ENCODE measurements around the gene AGAP2.
A peak's percentile ranks its signal among the peaks of the same experiment; 100 is the strongest.

The AGAP2 gene

DNA sequence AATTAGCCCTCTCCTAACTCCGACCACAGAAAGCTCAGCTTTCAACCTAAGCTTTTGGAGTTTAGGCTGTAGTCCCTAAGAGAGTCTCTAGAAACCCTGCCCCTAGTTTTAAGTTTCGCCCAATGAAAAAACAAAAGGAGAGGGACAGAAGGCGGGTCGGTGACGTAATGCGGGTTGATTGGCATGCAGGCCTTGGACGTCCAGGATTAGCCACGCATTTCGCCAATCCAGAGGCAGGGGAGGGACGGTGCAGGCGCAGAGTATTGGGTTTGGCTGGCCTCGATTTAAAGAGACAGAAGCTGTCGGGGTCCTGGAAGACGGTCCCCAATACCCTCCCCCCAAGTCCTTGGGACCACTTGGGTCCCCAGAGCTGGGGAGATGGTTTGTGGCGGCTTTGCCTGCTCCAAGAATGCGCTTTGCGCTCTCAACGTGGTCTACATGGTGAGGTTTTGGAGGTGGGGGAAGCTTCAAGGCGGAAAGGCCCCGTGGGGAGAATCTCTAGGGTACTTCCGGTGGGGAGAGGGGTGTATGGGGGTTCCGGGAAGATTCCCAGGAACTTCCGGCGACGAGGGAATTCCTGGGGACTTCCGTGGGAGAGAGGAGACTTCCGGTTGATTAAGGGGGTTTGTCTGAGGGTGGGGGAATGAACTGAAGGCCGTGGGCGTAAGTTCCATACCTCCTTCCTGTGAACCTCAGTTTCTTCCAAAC, 6.4 kb upstream of the AGAP2 start, which contains the start of gene TSPAN31:
Gene TSPAN31 (plus strand): TSS at position 263 of the 708 bp plus-strand sequence. CDS start 116 bp downstream, at position 379.
- Histone ChIP-seq H3K79me2 (ENCODE audit: insufficient read depth, low read length) (peaks cover 38% of the 10 kb centered on the region), H3K9me3 (ENCODE audit: insufficient read depth, low read depth, low read length) (no peaks in the 10 kb centered on the region), H3K4me3 (ENCODE audit: low read length, poor library complexity, severe bottlenecking) (peak within 1 kb of the TSS; percentile 77), H3K27me3 (ENCODE audit: insufficient read depth, low read length, poor library complexity, severe bottlenecking) (no peaks in the 10 kb centered on the region), H3K9ac (ENCODE audit: low read depth, low read length, poor library complexity, severe bottlenecking) (peak within 1 kb of the TSS; percentile 69), H3K9me2 (replicated peaks; ENCODE audit: low read depth, low read length) (no peaks in the 10 kb centered on the region), H3K4me2 (ENCODE audit: low read depth, low read length, poor library complexity, severe bottlenecking) (peak within 1 kb of the TSS; percentile 72), H3K36me3 (ENCODE audit: insufficient read depth, low read length) (peaks cover 27% of the 10 kb centered on the region), H3K4me1 (ENCODE audit: insufficient read depth, low read length, poor library complexity, severe bottlenecking) (peaks cover 20% of the 10 kb centered on the region), H3F3A (ENCODE audit: low read depth) (no peaks in the 10 kb centered on the region; the same call in 1 of the 2 replicates), H2AFZ (ENCODE audit: low read length) (no peak within 1 kb of the TSS), H4K20me1 (ENCODE audit: insufficient read depth, low read length, poor library complexity, severe bottlenecking) (peaks cover 18% of the 10 kb centered on the region)
- no peak for TF ChIP-seq EZH2phosphoT487 (IDR thresholded peaks at IDR 0.05; ENCODE audit: borderline replicate concordance)
- TF ChIP-seq, protein P1, sequence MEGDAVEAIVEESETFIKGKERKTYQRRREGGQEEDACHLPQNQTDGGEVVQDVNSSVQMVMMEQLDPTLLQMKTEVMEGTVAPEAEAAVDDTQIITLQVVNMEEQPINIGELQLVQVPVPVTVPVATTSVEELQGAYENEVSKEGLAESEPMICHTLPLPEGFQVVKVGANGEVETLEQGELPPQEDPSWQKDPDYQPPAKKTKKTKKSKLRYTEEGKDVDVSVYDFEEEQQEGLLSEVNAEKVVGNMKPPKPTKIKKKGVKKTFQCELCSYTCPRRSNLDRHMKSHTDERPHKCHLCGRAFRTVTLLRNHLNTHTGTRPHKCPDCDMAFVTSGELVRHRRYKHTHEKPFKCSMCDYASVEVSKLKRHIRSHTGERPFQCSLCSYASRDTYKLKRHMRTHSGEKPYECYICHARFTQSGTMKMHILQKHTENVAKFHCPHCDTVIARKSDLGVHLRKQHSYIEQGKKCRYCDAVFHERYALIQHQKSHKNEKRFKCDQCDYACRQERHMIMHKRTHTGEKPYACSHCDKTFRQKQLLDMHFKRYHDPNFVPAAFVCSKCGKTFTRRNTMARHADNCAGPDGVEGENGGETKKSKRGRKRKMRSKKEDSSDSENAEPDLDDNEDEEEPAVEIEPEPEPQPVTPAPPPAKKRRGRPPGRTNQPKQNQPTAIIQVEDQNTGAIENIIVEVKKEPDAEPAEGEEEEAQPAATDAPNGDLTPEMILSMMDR (conservative IDR thresholded peaks at IDR 0.05; ENCODE audit: low read length) = no peak

DNA sequence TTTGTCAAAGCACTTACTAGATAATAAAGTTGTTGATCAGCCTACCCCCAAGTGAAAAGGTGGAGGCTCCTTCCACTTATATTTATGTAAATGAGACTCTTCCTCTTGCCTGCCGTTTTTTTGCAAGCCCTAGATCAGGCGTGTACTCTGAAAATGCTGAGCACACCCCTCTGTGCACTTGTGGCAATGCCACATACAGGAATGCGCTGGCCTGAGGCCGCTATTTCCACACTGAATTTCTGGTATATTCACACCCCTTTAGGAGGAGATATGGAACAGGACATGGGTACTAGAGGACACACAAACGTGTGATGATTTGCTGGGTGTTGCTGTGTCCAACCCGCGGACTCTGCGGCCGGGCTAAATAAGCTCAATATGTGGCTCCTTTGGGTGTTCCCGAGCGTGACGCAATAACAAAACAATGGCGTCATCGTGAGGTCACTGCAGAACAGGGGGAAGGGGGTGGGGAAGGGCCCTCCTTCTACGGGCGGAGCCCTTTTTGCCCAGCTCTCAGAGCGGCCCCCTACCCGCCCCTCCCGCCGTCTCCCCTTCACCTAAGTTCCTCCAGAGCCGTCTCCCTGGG, 5.7 kb upstream of the AGAP2 start:
- Histone ChIP-seq H3K4me1 (ENCODE audit: insufficient read depth, low read length, poor library complexity, severe bottlenecking) (peaks cover 27% of the 10 kb centered on the region), H3K4me2 (ENCODE audit: low read depth, low read length, poor library complexity, severe bottlenecking) (peak overlapping the region; percentile 72), H3F3A (ENCODE audit: low read depth) (no peaks in the 10 kb centered on the region; the same call in 1 of the 2 replicates), H4K20me1 (ENCODE audit: insufficient read depth, low read length, poor library complexity, severe bottlenecking) (peaks cover 22% of the 10 kb centered on the region), H3K27me3 (ENCODE audit: insufficient read depth, low read length, poor library complexity, severe bottlenecking) (no peaks in the 10 kb centered on the region), H3K9me2 (replicated peaks; ENCODE audit: low read depth, low read length) (no peaks in the 10 kb centered on the region), H3K9ac (ENCODE audit: low read depth, low read length, poor library complexity, severe bottlenecking) (peak overlapping the region; percentile 69), H2AFZ (ENCODE audit: low read length) (no peak overlapping the region), H3K79me2 (ENCODE audit: insufficient read depth, low read length) (peaks cover 39% of the 10 kb centered on the region), H3K4me3 (ENCODE audit: low read length, poor library complexity, severe bottlenecking) (peak overlapping the region; percentile 77), H3K36me3 (ENCODE audit: insufficient read depth, low read length) (peaks cover 26% of the 10 kb centered on the region), H3K9me3 (ENCODE audit: insufficient read depth, low read depth, low read length) (no peaks in the 10 kb centered on the region)
- TF ChIP-seq, protein P1 (conservative IDR thresholded peaks at IDR 0.05; ENCODE audit: low read length) = no peak
- TF ChIP-seq EZH2phosphoT487 (IDR thresholded peaks at IDR 0.05; ENCODE audit: borderline replicate concordance) = no peak

DNA sequence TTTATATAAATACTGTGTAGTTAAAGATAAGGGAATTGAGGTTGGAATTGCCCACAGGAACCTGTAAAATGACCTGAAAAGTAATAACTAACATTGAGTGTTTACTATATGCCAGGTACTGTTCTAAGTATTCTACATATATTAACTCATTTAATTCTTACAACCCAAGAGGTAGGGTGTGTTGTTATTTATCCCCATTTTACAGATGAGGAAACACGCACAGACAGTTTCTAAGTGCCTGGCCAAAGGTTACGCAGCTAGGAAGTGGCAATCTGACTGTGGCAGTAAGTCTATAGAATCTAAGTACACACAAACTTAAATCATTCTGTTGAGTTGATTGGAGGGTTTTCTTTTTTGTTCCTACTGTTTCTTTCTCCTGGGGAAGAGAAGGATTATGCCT, 5.2 kb upstream of the AGAP2 start:
- peaks cover 22% of the 10 kb centered on the region for H4K20me1 ChIP-seq (ENCODE audit: insufficient read depth, low read length, poor library complexity, severe bottlenecking)
- no peaks in the 10 kb centered on the region for H3K27me3 ChIP-seq (ENCODE audit: insufficient read depth, low read length, poor library complexity, severe bottlenecking)
- peak overlapping the region; percentile 69 for H3K9ac ChIP-seq (ENCODE audit: low read depth, low read length, poor library complexity, severe bottlenecking)
- H2AFZ ChIP-seq (ENCODE audit: low read length) = no peak overlapping the region
- H3K9me2 ChIP-seq (replicated peaks; ENCODE audit: low read depth, low read length) = no peaks in the 10 kb centered on the region
- H3F3A ChIP-seq (ENCODE audit: low read depth) = no peaks in the 10 kb centered on the region; the same call in 1 of the 2 replicates
- H3K4me3 ChIP-seq (ENCODE audit: low read length, poor library complexity, severe bottlenecking) = peak overlapping the region; percentile 77
- H3K4me1 ChIP-seq (ENCODE audit: insufficient read depth, low read length, poor library complexity, severe bottlenecking) = peaks cover 31% of the 10 kb centered on the region
- H3K9me3 ChIP-seq (ENCODE audit: insufficient read depth, low read depth, low read length) = no peaks in the 10 kb centered on the region
- H3K4me2 ChIP-seq (ENCODE audit: low read depth, low read length, poor library complexity, severe bottlenecking) = peak overlapping the region; percentile 72
- peaks cover 39% of the 10 kb centered on the region for H3K79me2 ChIP-seq (ENCODE audit: insufficient read depth, low read length)
- TF ChIP-seq EZH2phosphoT487 (IDR thresholded peaks at IDR 0.05; ENCODE audit: borderline replicate concordance) = no peak
- TF ChIP-seq, protein P1 (conservative IDR thresholded peaks at IDR 0.05; ENCODE audit: low read length) = no peak
- H3K36me3 ChIP-seq (ENCODE audit: insufficient read depth, low read length) = peaks cover 21% of the 10 kb centered on the region

All from Loucy (cell line).